PC-3 (cell line): ENCODE measurements around the gene FGF12. TPM values are rescaled to one million over a fixed set of nuclear protein-coding genes. Genes with fewer than 3 reads are reported as not detected.
"Not testable (repeated sequence)": the region's sequence is repeated elsewhere in the genome, so short reads cannot be mapped to it uniquely, and the experiment has no call there.

Source experiments
- ATAC-seq: fragments of 200-7000 bp; cut with Tn5 transposase; 2 replicates; pipeline ENCODE4 v1.9.1; 2020; ENCODE audit warnings: mild to moderate bottlenecking, moderate library complexity
- BruUV-seq: library from RNA; stranded (reverse); fragments of 400-500 nt; replicated peaks from 2 replicates; lab custom pipeline; 2021; lab: Mats Ljungman, UMichigan
- CTCF ChIA-PET: fragments of 300-600 bp; sonication (Branson Sonifier 250); formaldehyde crosslinking; loops from one replicate; lab custom pipeline; 2022; ENCODE audit warnings: antibody characterized with exemption; lab: Charles Lee
- POLR2A ChIA-PET: fragments of 300-600 bp; sonication (Branson Sonifier 250); formaldehyde crosslinking; loops from one replicate; lab custom pipeline; 2022; ENCODE audit warnings: antibody characterized with exemption; ENCODE audit not compliant: unreplicated experiment; lab: Charles Lee
- DNase-seq: peaks from one replicate; pipeline ENCODE4 v3.0.0-alpha.2; 2015
- H2AFZ ChIP-seq: fragments of 300-600 bp; sonication (generic); 2 replicates; pipeline ENCODE4 v1.6.0; 2016; ENCODE audit warnings: antibody characterized with exemption, low read length
- H3F3A ChIP-seq: fragments of 300-600 bp; sonication (generic); one replicate; pipeline ENCODE4 v1.6.0; 2017; ENCODE audit warnings: antibody characterized with exemption, low read length, control low read depth, mild to moderate bottlenecking; ENCODE audit not compliant: unreplicated experiment
- H3K27ac ChIP-seq: fragments of 300-600 bp; sonication (generic); 2 replicates; pipeline ENCODE4 v1.5.1; 2016; ENCODE audit warnings: mild to moderate bottlenecking, low read length
- H3K27me3 ChIP-seq: fragments of 300-600 bp; sonication (generic); 2 replicates; pipeline ENCODE4 v1.6.1; 2016; ENCODE audit warnings: low read length, mixed read lengths
- H3K36me3 ChIP-seq: fragments of 300-600 bp; sonication (generic); 2 replicates; pipeline ENCODE4 v1.6.1; 2016; ENCODE audit warnings: low read depth, mixed run types, low read length, mixed read lengths
- H3K4me1 ChIP-seq: fragments of 300-600 bp; sonication (generic); 2 replicates; pipeline ENCODE4 v1.5.1; 2016; ENCODE audit warnings: low read length; ENCODE audit not compliant: insufficient read depth
- H3K4me2 ChIP-seq: fragments of 300-600 bp; sonication (generic); 2 replicates; pipeline ENCODE4 v1.6.0; 2016; ENCODE audit warnings: low read length
- H3K4me3 ChIP-seq: fragments of 300-600 bp; sonication (generic); 2 replicates; pipeline ENCODE4 v1.5.1; 2016; ENCODE audit warnings: mild to moderate bottlenecking, low read length, mixed read lengths
- H3K79me2 ChIP-seq: fragments of 300-600 bp; sonication (generic); 2 replicates; pipeline ENCODE4 v1.6.1; 2017; ENCODE audit warnings: low read length, mixed read lengths
- H3K9ac ChIP-seq: fragments of 300-600 bp; sonication (generic); 2 replicates; pipeline ENCODE4 v1.6.0; 2016; ENCODE audit warnings: mild to moderate bottlenecking, low read length
- H3K9me2 ChIP-seq: fragments of 300-600 bp; sonication (generic); replicated peaks from 2 replicates; pipeline ENCODE4 v1.6.1; 2016; ENCODE audit warnings: mixed run types, low read length, mixed read lengths
- H3K9me3 ChIP-seq: fragments of 300-600 bp; sonication (generic); 2 replicates; pipeline ENCODE4 v1.6.1; 2016; ENCODE audit warnings: low read length, mixed read lengths
- H4K20me1 ChIP-seq: fragments of 300-600 bp; sonication (generic); 2 replicates; pipeline ENCODE4 v1.6.1; 2016; ENCODE audit warnings: low read length, mixed read lengths
- EZH2 ChIP-seq: fragments of 300-600 bp; sonication (generic); IDR thresholded peaks from one replicate; pipeline ENCODE4 v1.6.1; 2017; ENCODE audit warnings: antibody characterized with exemption, mild to moderate bottlenecking, low read length; ENCODE audit not compliant: unreplicated experiment
- EZH2phosphoT487 ChIP-seq: fragments of 300-600 bp; sonication (generic); IDR thresholded peaks from 2 replicates; pipeline ENCODE4 v1.6.1; 2018; ENCODE audit warnings: mild to moderate bottlenecking, antibody characterized with exemption, low read length, borderline replicate concordance
- intact Hi-C: fragments of 100-400 bp; cut with micrococcal nuclease; formaldehyde crosslinking; loops from 2 replicates; pipeline ENCODE4 v1.9.0; 2023
- total RNA-seq: library from RNA; depleted of rRNA; stranded (reverse); fragments of >200 nt; gene quantifications from 2 replicates; pipeline ENCODE4 v1.2.3, GENCODE V29; 2014
- TF ChIP-seq, protein P1 (sequence below): fragments of 300-600 bp; sonication (generic); conservative IDR thresholded peaks from 2 replicates; pipeline ENCODE4 v1.5.1; 2017; ENCODE audit warnings: antibody characterized with exemption, low read depth, mild to moderate bottlenecking, low read length

FGF12 gene
- total RNA-seq, 1 experiment from 2014 or later, result not detected

DNA sequence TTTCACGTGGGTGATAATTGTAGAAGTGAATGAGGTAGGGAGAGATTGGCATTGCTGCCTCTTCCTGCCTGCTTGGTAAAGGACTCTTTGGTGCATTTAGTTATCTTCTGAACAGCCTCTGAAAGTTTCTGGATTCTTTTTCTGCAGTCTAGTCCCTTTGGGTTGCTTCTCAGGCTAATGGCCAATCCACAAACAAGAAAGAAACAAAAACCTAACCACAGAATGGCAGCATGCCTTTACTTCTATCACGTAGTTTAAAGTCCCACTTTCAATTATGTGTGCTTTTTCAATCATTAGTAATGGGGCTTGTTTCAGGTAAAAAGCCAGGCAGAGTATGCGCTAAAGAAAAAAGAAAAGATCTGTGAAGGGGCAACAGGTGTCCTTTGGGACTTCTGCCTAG, 7.4 kb downstream of the FGF12 start:
- ATAC-seq (no peak), DNase-seq (no peak)
- BruUV-seq, result no TSS peak
- TF ChIP-seq EZH2phosphoT487, result no peak
- TF ChIP-seq, protein P1, sequence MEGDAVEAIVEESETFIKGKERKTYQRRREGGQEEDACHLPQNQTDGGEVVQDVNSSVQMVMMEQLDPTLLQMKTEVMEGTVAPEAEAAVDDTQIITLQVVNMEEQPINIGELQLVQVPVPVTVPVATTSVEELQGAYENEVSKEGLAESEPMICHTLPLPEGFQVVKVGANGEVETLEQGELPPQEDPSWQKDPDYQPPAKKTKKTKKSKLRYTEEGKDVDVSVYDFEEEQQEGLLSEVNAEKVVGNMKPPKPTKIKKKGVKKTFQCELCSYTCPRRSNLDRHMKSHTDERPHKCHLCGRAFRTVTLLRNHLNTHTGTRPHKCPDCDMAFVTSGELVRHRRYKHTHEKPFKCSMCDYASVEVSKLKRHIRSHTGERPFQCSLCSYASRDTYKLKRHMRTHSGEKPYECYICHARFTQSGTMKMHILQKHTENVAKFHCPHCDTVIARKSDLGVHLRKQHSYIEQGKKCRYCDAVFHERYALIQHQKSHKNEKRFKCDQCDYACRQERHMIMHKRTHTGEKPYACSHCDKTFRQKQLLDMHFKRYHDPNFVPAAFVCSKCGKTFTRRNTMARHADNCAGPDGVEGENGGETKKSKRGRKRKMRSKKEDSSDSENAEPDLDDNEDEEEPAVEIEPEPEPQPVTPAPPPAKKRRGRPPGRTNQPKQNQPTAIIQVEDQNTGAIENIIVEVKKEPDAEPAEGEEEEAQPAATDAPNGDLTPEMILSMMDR, result no peak
- no peak for TF ChIP-seq EZH2
- ChIA-PET CTCF (no interaction called here), POLR2A (no interaction called here)
- Histone ChIP-seq H3K36me3 (no peaks in the 10 kb centered on the region), H4K20me1 (no peaks in the 10 kb centered on the region), H3F3A (no peaks in the 10 kb centered on the region), H3K9ac (no peak overlapping the region), H3K9me2 (no peaks in the 10 kb centered on the region), H3K4me1 (no peaks in the 10 kb centered on the region), H3K27me3 (peaks cover 18% of the 10 kb centered on the region), H3K4me3 (no peak overlapping the region), H3K4me2 (no peak overlapping the region), H3K79me2 (no peaks in the 10 kb centered on the region), H2AFZ (no peak overlapping the region), H3K9me3 (no peaks in the 10 kb centered on the region), H3K27ac (no peak overlapping the region)
- intact Hi-C loops, result no loop called here

DNA sequence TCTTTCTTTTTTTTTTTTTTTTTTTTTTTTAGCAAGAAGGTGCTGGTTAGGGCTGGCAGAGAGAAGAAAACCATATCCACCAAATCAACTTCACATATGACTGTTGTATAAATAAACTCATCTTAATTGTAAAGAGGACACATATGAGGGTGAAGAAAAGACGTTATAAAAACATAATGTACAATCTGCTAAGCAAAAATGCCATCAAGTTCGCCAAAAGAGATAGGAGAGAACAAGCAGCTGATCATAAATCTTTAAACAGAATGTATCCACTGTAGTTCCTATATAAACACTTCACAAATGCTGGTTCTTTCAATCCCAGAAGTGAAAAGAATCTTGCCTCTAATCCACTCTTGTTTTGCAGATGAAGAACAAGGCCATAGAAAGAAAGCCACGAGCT, 9.2 kb downstream of the FGF12 start:
- H4K20me1 ChIP-seq, result no peaks in the 10 kb centered on the region
- no peaks in the 10 kb centered on the region for H3K9me2 ChIP-seq
- no peaks in the 10 kb centered on the region for H3K9me3 ChIP-seq
- H3K79me2 ChIP-seq, result no peaks in the 10 kb centered on the region
- TF ChIP-seq EZH2phosphoT487 (no peak), EZH2 (no peak)
- TF ChIP-seq, protein P1, result no peak
- H2AFZ ChIP-seq, result no peak overlapping the region
- no TSS peak for BruUV-seq
- ATAC-seq (no peak), DNase-seq (no peak)
- intact Hi-C loops, result no loop called here
- no peaks in the 10 kb centered on the region for H3K36me3 ChIP-seq
- peaks cover 19% of the 10 kb centered on the region for H3K27me3 ChIP-seq
- H3K27ac ChIP-seq, result no peak overlapping the region
- H3K4me2 ChIP-seq, result no peak overlapping the region
- no peaks in the 10 kb centered on the region for H3K4me1 ChIP-seq
- ChIA-PET POLR2A (no interaction called here), CTCF (no interaction called here)
- no peaks in the 10 kb centered on the region for H3F3A ChIP-seq
- no peak overlapping the region for H3K4me3 ChIP-seq
- no peak overlapping the region for H3K9ac ChIP-seq

DNA sequence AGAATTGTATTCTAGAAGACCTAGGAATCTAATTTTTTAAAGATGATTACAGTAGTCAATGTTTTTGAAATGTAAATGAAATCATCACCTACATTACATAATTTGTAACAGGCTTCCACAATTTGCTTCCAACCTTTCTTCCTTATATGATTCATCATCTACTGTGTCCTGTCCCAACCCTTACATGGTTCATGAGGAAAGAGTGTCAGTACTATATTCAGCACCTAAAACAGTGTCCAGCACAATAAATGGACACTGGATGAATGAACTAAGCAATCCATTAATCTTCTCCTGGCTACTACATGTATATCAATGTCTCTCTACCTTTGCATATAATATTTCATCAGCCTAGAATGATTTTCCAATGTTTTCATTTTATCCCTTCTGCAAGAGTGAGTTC, 12.2 kb downstream of the FGF12 start:
- TF ChIP-seq EZH2phosphoT487, result no peak
- no peak for TF ChIP-seq EZH2
- TF ChIP-seq, protein P1, result no peak
- ATAC-seq, result no peak
- H3F3A ChIP-seq, result no peaks in the 10 kb centered on the region
- no peaks in the 10 kb centered on the region for H3K9me2 ChIP-seq
- DNase-seq, result no peak
- no peaks in the 10 kb centered on the region; the same call in 1 of the 2 replicates for H3K9me3 ChIP-seq
- no peaks in the 10 kb centered on the region for H3K36me3 ChIP-seq
- H3K9ac ChIP-seq, result no peak overlapping the region
- H3K4me1 ChIP-seq, result no peaks in the 10 kb centered on the region
- intact Hi-C loops, result no loop called here
- no peak overlapping the region for H2AFZ ChIP-seq
- no peak overlapping the region for H3K27ac ChIP-seq
- H3K4me3 ChIP-seq, result no peak overlapping the region
- H3K79me2 ChIP-seq, result no peaks in the 10 kb centered on the region
- BruUV-seq, result no TSS peak
- peaks cover 21% of the 10 kb centered on the region for H3K27me3 ChIP-seq
- CTCF ChIA-PET, result no interaction called here
- no peak overlapping the region for H3K4me2 ChIP-seq
- POLR2A ChIA-PET, result no interaction called here
- no peaks in the 10 kb centered on the region for H4K20me1 ChIP-seq

DNA sequence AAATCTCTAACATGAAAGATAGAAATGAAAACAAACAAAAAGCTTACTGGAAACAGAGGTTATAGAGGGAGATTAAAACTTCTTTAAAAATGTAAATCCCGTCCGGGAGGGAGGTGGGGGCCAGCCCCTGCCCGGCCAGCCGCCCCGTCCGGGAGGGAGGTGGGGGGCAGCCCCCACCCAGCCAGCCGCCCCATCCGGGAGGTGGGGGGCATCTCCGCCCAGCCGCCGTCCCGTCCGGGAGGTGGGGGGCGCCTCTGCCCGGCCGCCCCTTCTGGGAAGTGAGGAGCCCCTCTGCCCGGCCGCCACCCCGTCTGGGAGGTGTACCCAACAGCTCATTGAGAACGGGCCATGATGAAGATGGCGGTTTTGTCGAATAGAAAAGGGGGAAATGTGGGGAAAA, 16.2 kb downstream of the FGF12 start:
- BruUV-seq, CTCF ChIA-PET, intact Hi-C loops: not testable (repeated sequence)

More for the DNA sequence above, 16.2 kb downstream of the FGF12 start:
- H3K9me3 ChIP-seq, H3F3A ChIP-seq, H3K27ac ChIP-seq, H3K4me1 ChIP-seq, H3K36me3 ChIP-seq, H3K9me2 ChIP-seq, H4K20me1 ChIP-seq, H3K79me2 ChIP-seq, H2AFZ ChIP-seq, POLR2A ChIA-PET, H3K4me3 ChIP-seq, H3K9ac ChIP-seq, H3K4me2 ChIP-seq, DNase-seq, ATAC-seq: not testable (repeated sequence)
- peaks cover 28% of the 10 kb centered on the region; the same call in 1 of the 2 replicates for H3K27me3 ChIP-seq
